Fibroblast of lung (primary cell): Measurements from ENCODE around the gene SP7. TPM values are rescaled to one million over a fixed set of nuclear protein-coding genes. Genes with fewer than 3 reads are reported as not detected.
A peak's percentile ranks its signal among the peaks of the same experiment; 100 is the strongest.
"Not testable (repeated sequence)": the region's sequence is repeated elsewhere in the genome, so short reads cannot be mapped to it uniquely, and the experiment has no call there.

Experiments
- DNase-seq, 2 donors: peaks; one replicate each; pipeline versions ENCODE4 v3.0.0 to v3.0.0-alpha.2; 2010; ENCODE audit warnings: low read depth in 2 of 2
- H2AFZ ChIP-seq: 2 replicates; pipeline ENCODE4 v1.5.1; 2012; ENCODE audit warnings: low read length, control low read depth, inconsistent platforms
- H3K27ac ChIP-seq: 2 replicates; pipeline ENCODE4 v1.5.1; 2011; ENCODE audit warnings: low read length, control low read depth; ENCODE audit not compliant: insufficient read depth
- H3K27me3 ChIP-seq: 2 replicates; pipeline ENCODE4 v1.5.1; 2011; ENCODE audit warnings: mild to moderate bottlenecking, low read length; ENCODE audit not compliant: control insufficient read depth, insufficient read depth
- H3K36me3 ChIP-seq: 2 replicates; pipeline ENCODE4 v1.5.1; 2011; ENCODE audit warnings: low read length; ENCODE audit not compliant: control insufficient read depth, insufficient read depth
- H3K4me1 ChIP-seq: 2 replicates; pipeline ENCODE4 v1.5.1; 2011; ENCODE audit warnings: low read length; ENCODE audit not compliant: control insufficient read depth, insufficient read depth; ENCODE audit errors: extremely low read depth
- H3K4me2 ChIP-seq: 2 replicates; pipeline ENCODE4 v1.5.1; 2011; ENCODE audit warnings: low read length, control low read depth; ENCODE audit not compliant: insufficient read depth; ENCODE audit errors: extremely low read depth
- H3K4me3 ChIP-seq, 4 experiments: fragments of 200-600 bp in 1 of 4; sonication (generic) in 1 of 4; replicated peaks in 1 of 4; 2 replicates each; pipeline ENCODE4 v1.5.1; 2011 to 2016; ENCODE audit warnings: low read length in 4 of 4, low read depth in 3 of 4, mild to moderate bottlenecking in 3 of 4, control low read depth in 2 of 4, inconsistent platforms in 1 of 4, mixed read lengths in 1 of 4; ENCODE audit not compliant: insufficient read depth in 1 of 4; ENCODE audit errors: control extremely low read depth in 1 of 4
- H3K79me2 ChIP-seq: 2 replicates; pipeline ENCODE4 v1.5.1; 2012; ENCODE audit warnings: mild to moderate bottlenecking, low read length, inconsistent platforms; ENCODE audit not compliant: control insufficient read depth, insufficient read depth
- H3K9ac ChIP-seq: 2 replicates; pipeline ENCODE4 v1.5.1; 2011; ENCODE audit warnings: mild to moderate bottlenecking, low read length, control low read depth; ENCODE audit not compliant: insufficient read depth
- H3K9me3 ChIP-seq: 2 replicates; pipeline ENCODE4 v1.5.1; 2012; ENCODE audit warnings: low read depth, low read length; ENCODE audit not compliant: control insufficient read depth, insufficient read depth
- H4K20me1 ChIP-seq: 2 replicates; pipeline ENCODE4 v1.5.1; 2011; ENCODE audit warnings: low read length; ENCODE audit not compliant: control insufficient read depth, insufficient read depth; ENCODE audit errors: extremely low read depth
- CTCF ChIP-seq, 2 donors: IDR thresholded peaks in 1 of 2; conservative IDR thresholded peaks in 1 of 2; 1 replicate in 1 of 2; 2 replicates in 1 of 2; pipeline ENCODE4 v1.5.1; 2011 to 2012; ENCODE audit warnings: low read length in 2 of 2, control low read depth in 1 of 2, inconsistent platforms in 1 of 2, low read depth in 1 of 2, mild to moderate bottlenecking in 1 of 2
- EZH2 ChIP-seq: IDR thresholded peaks from 2 replicates; pipeline ENCODE4 v1.5.1; 2012; ENCODE audit warnings: low read length, control low read depth, mild to moderate bottlenecking; ENCODE audit errors: missing control alignments
- polyA plus RNA-seq, 2 donors: library from polyadenylated mRNA; depleted of rRNA in 1 of 2; stranded (reverse) in 1 of 2; unstranded in 1 of 2; fragments of >200 nt; gene quantifications; 2 replicates each; pipeline ENCODE4 v1.2.1, GENCODE V29; 2011 to 2012; ENCODE audit warnings: missing spikeins in 1 of 2
- total RNA-seq: library from RNA; depleted of rRNA; stranded (reverse); fragments of >200 nt; gene quantifications from 2 replicates; pipeline ENCODE4 v1.2.1, GENCODE V29; 2014

The SP7 gene
- total and polyA plus RNA-seq, 2 donors (not counting 1 experiment from before 2014, with no cell fraction given) = not detected

DNA sequence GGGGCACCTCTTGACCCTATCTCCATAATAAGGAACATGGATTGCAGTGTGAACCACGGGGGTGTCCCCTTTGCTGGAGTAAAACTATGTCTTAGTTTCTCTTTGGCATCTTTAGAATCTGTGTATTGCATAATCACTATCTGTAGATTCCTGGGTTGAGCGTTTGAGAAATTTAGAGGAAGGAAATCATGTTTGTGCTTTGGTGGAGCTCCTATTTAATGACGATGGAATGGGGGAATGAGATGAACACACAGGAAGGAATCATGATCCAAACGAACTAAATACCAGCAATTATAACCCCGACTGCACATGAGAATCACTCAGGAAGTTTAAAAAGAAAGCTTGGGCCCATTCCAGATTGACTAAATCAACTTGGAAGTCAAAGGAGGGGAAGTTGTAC is 38.0 kb downstream of the SP7 start:
- Histone ChIP-seq H4K20me1 (no peaks in the 10 kb centered on the region), H3K27ac (peak overlapping the region; percentile 95), H3K9ac (peak overlapping the region; percentile 43), H3K79me2 (peaks cover 45% of the 10 kb centered on the region), H3K4me2 (peak overlapping the region; percentile 59), H3K36me3 (peaks cover 4% of the 10 kb centered on the region), H2AFZ (no peak overlapping the region), H3K9me3 (no peaks in the 10 kb centered on the region), H3K4me3 (no peak overlapping the region), H3K27me3 (no peaks in the 10 kb centered on the region), H3K4me1 (peaks cover 20% of the 10 kb centered on the region)
- DNase-seq = peak; percentile 67 to 80
- no peak for TF ChIP-seq EZH2
- TF ChIP-seq CTCF (conservative IDR thresholded peaks at IDR 0.05 in 1 of 2, IDR thresholded peaks at IDR 0.05 in 1 of 2; ENCODE audit: low read depth in 1 of 2, low read length in 2 of 2) = no peak

DNA sequence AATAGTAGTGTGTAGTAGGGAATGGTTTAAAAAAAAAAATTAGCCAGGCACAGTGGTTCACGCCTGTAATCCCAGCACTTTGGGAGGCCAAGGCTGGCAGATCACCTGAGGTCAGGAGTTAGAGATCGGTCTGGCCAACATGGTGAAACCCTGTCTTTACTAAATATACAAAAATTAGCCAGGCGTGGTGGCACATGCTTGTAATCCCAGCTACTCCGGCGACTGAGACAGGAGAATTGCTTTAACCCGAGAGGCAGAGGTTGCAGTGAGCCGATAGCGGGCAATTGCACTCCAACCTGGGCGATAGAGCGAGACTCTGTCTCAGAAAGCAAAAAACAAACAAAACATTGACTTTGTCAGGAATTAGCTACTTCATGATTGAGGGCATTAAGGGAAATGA is 39.0 kb downstream of the SP7 start:
- H3K4me2 ChIP-seq = peak overlapping the region; percentile 59
- not testable (repeated sequence) for DNase-seq, H4K20me1 ChIP-seq, H3K9ac ChIP-seq, H2AFZ ChIP-seq, H3K9me3 ChIP-seq, H3K36me3 ChIP-seq, H3K27me3 ChIP-seq
- peak overlapping the region in 1 of 4 experiments; percentile 89 for H3K4me3 ChIP-seq
- peak overlapping the region; percentile 95 for H3K27ac ChIP-seq
- H3K4me1 ChIP-seq = peaks cover 20% of the 10 kb centered on the region
- peaks cover 37% of the 10 kb centered on the region for H3K79me2 ChIP-seq

- peaks cover 29% of the 10 kb centered on the region for H3K79me2 ChIP-seq
- H2AFZ ChIP-seq = peak overlapping the region; percentile 77
- H3K36me3 ChIP-seq = peaks cover 8% of the 10 kb centered on the region
- no peak for DNase-seq
- no peaks in the 10 kb centered on the region for H4K20me1 ChIP-seq
- H3K27me3 ChIP-seq = no peaks in the 10 kb centered on the region
- peak overlapping the region; percentile 76 to 94 (median 86) for H3K4me3 ChIP-seq
- H3K9me3 ChIP-seq = no peaks in the 10 kb centered on the region
- peak overlapping the region; percentile 95 for H3K27ac ChIP-seq
- H3K9ac ChIP-seq = peak overlapping the region; percentile 90
- peaks cover 20% of the 10 kb centered on the region for H3K4me1 ChIP-seq
- TF ChIP-seq EZH2 = no peak
- TF ChIP-seq CTCF (conservative IDR thresholded peaks at IDR 0.05 in 1 of 2, IDR thresholded peaks at IDR 0.05 in 1 of 2; ENCODE audit: low read depth in 1 of 2, low read length in 2 of 2) = no peak
- H3K4me2 ChIP-seq = peak overlapping the region; percentile 61
Observed at GRCh38 chr12:53295891-53296219, 40.3 kb downstream of the SP7 start.
